HepG2 (cell line): ENCODE data around the gene NAA30. TPM values are rescaled to one million over a fixed set of nuclear protein-coding genes. Genes with fewer than 3 reads are reported as not detected.

Source experiments
- ATAC-seq: fragments of 200-7000 bp; cut with Tn5 transposase; 3 replicates; pipeline ENCODE4 v1.9.1; 2020; ENCODE audit warnings: mild to moderate bottlenecking, moderate library complexity
- BruUV-seq: library from RNA; stranded (reverse); fragments of 400-500 nt; replicated peaks from 2 replicates; lab custom pipeline; 2021; lab: Mats Ljungman, UMichigan
- CTCF ChIA-PET: fragments of 300-600 bp; formaldehyde crosslinking; extraction: SDS; loops from one replicate; lab custom pipeline; 2021; ENCODE audit warnings: low total read pairs, inconsistent platforms, low intra/inter-chr PET ratio; lab: Yijun Ruan, JAX
- POLR2A ChIA-PET: fragments of 350-600 bp; sonication (Branson Sonifier 250); formaldehyde crosslinking; loops from one replicate; lab custom pipeline; 2020; ENCODE audit warnings: antibody characterized with exemption, inconsistent platforms; lab: Yijun Ruan, JAX
- DNase-seq: peaks from one replicate; pipeline ENCODE4 v3.0.0-alpha.2; 2015; ENCODE audit warnings: low spot score
- FAIRE-seq: peaks from 3 replicates; lab custom pipeline; 2011; peaks lifted over from hg19 to GRCh38; lab: Jason Lieb, UNC
- H2AFZ ChIP-seq: one replicate; pipeline ENCODE4 v1.6.1; 2011; ENCODE audit warnings: low read length, inconsistent platforms
- H3K27ac ChIP-seq: fragments of 300-600 bp; 3 replicates; pipeline ENCODE4 v1.8.0; 2011; ENCODE audit warnings: mixed run types, mild to moderate bottlenecking, mixed read lengths, low read length, inconsistent platforms; ENCODE audit not compliant: insufficient read depth; ENCODE audit errors: extremely low read length
- H3K27me3 ChIP-seq, 2 experiments: fragments of 200-600 bp in 1 of 2; 2 replicates in 1 of 2; 3 replicates in 1 of 2; pipeline versions ENCODE4 v1.6.0 to v1.8.0; 2011; ENCODE audit warnings: low read length in 2 of 2, mild to moderate bottlenecking in 2 of 2, moderate library complexity in 2 of 2, inconsistent platforms in 1 of 2; ENCODE audit not compliant: insufficient read depth in 2 of 2, control insufficient read depth in 1 of 2
- H3K36me3 ChIP-seq, 2 experiments: fragments of 200-600 bp in 1 of 2; replicated peaks in 1 of 2; 2 replicates in 1 of 2; 3 replicates in 1 of 2; pipeline versions ENCODE4 v1.5.1 to v1.8.0; 2011; ENCODE audit warnings: low read length in 2 of 2, inconsistent platforms in 1 of 2; ENCODE audit not compliant: insufficient read depth in 2 of 2, control insufficient read depth in 1 of 2
- H3K4me1 ChIP-seq: 2 replicates; pipeline ENCODE4 v1.5.1; 2012; ENCODE audit warnings: low read length, inconsistent platforms; ENCODE audit not compliant: insufficient read depth
- H3K4me2 ChIP-seq: 2 replicates; pipeline ENCODE4 v1.6.0; 2011; ENCODE audit warnings: low read depth, low read length, inconsistent platforms
- H3K4me3 ChIP-seq, 3 experiments: fragments of 200-600 bp in 1 of 3; sonication (generic), shearing (Covaris generic) in 1 of 3; replicated peaks in 1 of 3; 2 replicates each; pipeline ENCODE4 v1.5.1; 2011 to 2016; ENCODE audit warnings: low read length in 3 of 3, inconsistent platforms in 2 of 3, low read depth in 2 of 3, mild to moderate bottlenecking in 2 of 3, control low read depth in 1 of 3, mixed read lengths in 1 of 3; ENCODE audit not compliant: insufficient read depth in 1 of 3
- H3K79me2 ChIP-seq: one replicate; pipeline ENCODE4 v1.6.1; 2011; ENCODE audit warnings: low read length, inconsistent platforms; ENCODE audit not compliant: insufficient read depth
- H3K9ac ChIP-seq: 2 replicates; pipeline ENCODE4 v1.6.0; 2011; ENCODE audit warnings: mild to moderate bottlenecking, low read depth, low read length, inconsistent platforms; ENCODE audit not compliant: insufficient read depth
- H3K9me3 ChIP-seq: 2 replicates; pipeline ENCODE4 v1.5.1; 2012; ENCODE audit warnings: mild to moderate bottlenecking, low read length
- H4K20me1 ChIP-seq: 2 replicates; pipeline ENCODE4 v1.6.0; 2011; ENCODE audit warnings: inconsistent platforms, mild to moderate bottlenecking, low read length, moderate library complexity; ENCODE audit not compliant: insufficient read depth
- DZIP1 ChIP-seq: sonication (generic); formaldehyde crosslinking; IDR thresholded peaks from 2 replicates; pipeline ENCODE4 v1.5.0; 2020; ENCODE audit warnings: mild to moderate bottlenecking, missing genetic modification reagents
- E2F2 ChIP-seq: sonication (generic); formaldehyde crosslinking; IDR thresholded peaks from 2 replicates; pipeline ENCODE4 v1.4.0; 2020; ENCODE audit warnings: missing genetic modification reagents, borderline replicate concordance
- FOSL2 ChIP-seq: sonication (generic); formaldehyde crosslinking; IDR thresholded peaks from 2 replicates; pipeline ENCODE4 v1.4.0; 2020; ENCODE audit warnings: missing genetic modification reagents
- IKZF1 ChIP-seq: fragments of 450-650 bp; IDR thresholded peaks from 2 replicates; pipeline ENCODE4 v1.7.1; 2016
- ZBTB8A ChIP-seq: sonication (generic); formaldehyde crosslinking; IDR thresholded peaks from 2 replicates; pipeline ENCODE4 v1.4.0; 2020; ENCODE audit warnings: mild to moderate bottlenecking, low read depth, missing genetic modification reagents, borderline replicate concordance
- ZNF256 ChIP-seq: sonication (generic); formaldehyde crosslinking; conservative IDR thresholded peaks from 2 replicates; pipeline ENCODE4 v1.4.0; 2020; ENCODE audit warnings: missing genetic modification reagents
- ZNF3 ChIP-seq: IDR thresholded peaks from 2 replicates; pipeline ENCODE4 v1.7.0; 2017; ENCODE audit warnings: inconsistent platforms
- ZNF737 ChIP-seq: sonication (generic); formaldehyde crosslinking; IDR thresholded peaks from 2 replicates; pipeline ENCODE4 v1.5.0; 2020; ENCODE audit warnings: missing genetic modification reagents, mild to moderate bottlenecking, borderline replicate concordance
- WGBS: methylation state at CpG from one replicate; pipeline ENCODE4 v1.1.6; 2017; ENCODE audit warnings: low lambda C conversion rate; 5-methylcytosine and 5-hydroxymethylcytosine counted together
- in situ Hi-C: cut with HindIII; loops from 2 replicates; pipeline ENCODE4 v1.10.0; 2017; ENCODE audit warnings: low pct_unique_long_range_greater_than_20kb; ENCODE audit not compliant: extremely low pct_ligation_motif_present
- intact Hi-C: fragments of 100-400 bp; cut with micrococcal nuclease; formaldehyde crosslinking; loops from one replicate; pipeline ENCODE4 v1.10.0; 2022; ENCODE audit not compliant: unreplicated experiment
- polyA plus RNA-seq, 8 experiments: library from polyadenylated mRNA; depleted of rRNA in 3 of 8; stranded (reverse) in 7 of 8; unstranded in 1 of 8; fragments of >200 nt; fragmentation: Illumina TruSeq in 4 of 8; extraction: Trizol in 4 of 8; gene quantifications; 2 replicates each; pipeline versions ENCODE4 v1.2.1 to v1.2.3, GENCODE V29; 2011 to 2016; ENCODE audit warnings: low read depth in 4 of 8, missing spikeins in 1 of 8, mixed read lengths in 1 of 8; ENCODE audit not compliant: insufficient read depth in 1 of 8
- total RNA-seq, 5 experiments: library from RNA; depleted of rRNA; stranded (reverse); fragments of >200 nt; fragmentation: Illumina TruSeq; extraction: Trizol; gene quantifications; 2 replicates each; pipeline ENCODE4 v1.2.3, GENCODE V29; 2016; ENCODE audit warnings: low read depth in 1 of 5

The NAA30 gene
- total and polyA plus RNA-seq, 2 of the 13 experiments (the other 11 are each of a cell fraction or from before 2014, with no cell fraction given), result 10.8 to 18.4 TPM

GRCh38 chr14:57382283-57382682, 8.1 kb upstream of the NAA30 start:
- in situ Hi-C loops, result no loop called here
- no peak for ATAC-seq
- FAIRE-seq, result no peak
- no peaks in the 10 kb centered on the region for H3K9me3 ChIP-seq
- TF ChIP-seq ZNF737 (CRISPR knock-in tag) (no peak), DZIP1 (CRISPR knock-in tag) (no peak), ZBTB8A (CRISPR knock-in tag) (no peak), ZNF3 (peak; percentile 84; the same call in 1 of the 2 replicates), ZNF256 (no peak), E2F2 (CRISPR knock-in tag) (no peak), IKZF1 (no peak), FOSL2 (CRISPR knock-in tag) (peak; percentile 74)
- TF ChIP-seq, all 625 proteins: peak for 2
- no peak overlapping the region for H3K4me3 ChIP-seq
- no peak overlapping the region for H2AFZ ChIP-seq
- ChIA-PET CTCF (no interaction called here), POLR2A (interaction anchor here (1.5 kb wide), 1 partner anchor 7 kb away, joined by 6 read pairs; no protein-coding TSS in a partner anchor)
- 0% methylated on average over 2 of the region's 2 CpGs for WGBS
- H3K9ac ChIP-seq, result no peak overlapping the region
- no TSS peak for BruUV-seq
- no peaks in the 10 kb centered on the region for H3K79me2 ChIP-seq
- no peak overlapping the region for H3K27ac ChIP-seq
- no peak overlapping the region for H3K4me2 ChIP-seq
- no peaks in the 10 kb centered on the region for H4K20me1 ChIP-seq
- intact Hi-C loops, result no loop called here
- peaks cover 16% of the 10 kb centered on the region; the same call in 1 of the 2 replicates for H3K4me1 ChIP-seq
- H3K36me3 ChIP-seq, result no peaks in the 10 kb centered on the region
- H3K27me3 ChIP-seq, result no peaks in the 10 kb centered on the region; a peak in 1 of 5 replicates
- DNase-seq, result peak; percentile 42
